Prostate gland (tissue), 2 donors: ENCODE results near the gene BRD7.

Source experiments
- POLR2A ChIP-seq: fragments of 450-650 bp; IDR thresholded peaks from one replicate; pipeline ENCODE4 v1.6.1; 2016; ENCODE audit warnings: antibody characterized with exemption, mild to moderate bottlenecking
- TF ChIP-seq, protein P1 (sequence below), 4 experiments: fragments of 200-600 bp in 2 of 4; fragments of 450-650 bp in 2 of 4; sonication (generic) in 2 of 4; IDR thresholded peaks; 1 replicate in 3 of 4; 2 replicates in 1 of 4; pipeline ENCODE4 v1.5.1; 2016 to 2019; ENCODE audit warnings: antibody characterized with exemption in 4 of 4, mild to moderate bottlenecking in 2 of 4, moderate library complexity in 2 of 4

DNA sequence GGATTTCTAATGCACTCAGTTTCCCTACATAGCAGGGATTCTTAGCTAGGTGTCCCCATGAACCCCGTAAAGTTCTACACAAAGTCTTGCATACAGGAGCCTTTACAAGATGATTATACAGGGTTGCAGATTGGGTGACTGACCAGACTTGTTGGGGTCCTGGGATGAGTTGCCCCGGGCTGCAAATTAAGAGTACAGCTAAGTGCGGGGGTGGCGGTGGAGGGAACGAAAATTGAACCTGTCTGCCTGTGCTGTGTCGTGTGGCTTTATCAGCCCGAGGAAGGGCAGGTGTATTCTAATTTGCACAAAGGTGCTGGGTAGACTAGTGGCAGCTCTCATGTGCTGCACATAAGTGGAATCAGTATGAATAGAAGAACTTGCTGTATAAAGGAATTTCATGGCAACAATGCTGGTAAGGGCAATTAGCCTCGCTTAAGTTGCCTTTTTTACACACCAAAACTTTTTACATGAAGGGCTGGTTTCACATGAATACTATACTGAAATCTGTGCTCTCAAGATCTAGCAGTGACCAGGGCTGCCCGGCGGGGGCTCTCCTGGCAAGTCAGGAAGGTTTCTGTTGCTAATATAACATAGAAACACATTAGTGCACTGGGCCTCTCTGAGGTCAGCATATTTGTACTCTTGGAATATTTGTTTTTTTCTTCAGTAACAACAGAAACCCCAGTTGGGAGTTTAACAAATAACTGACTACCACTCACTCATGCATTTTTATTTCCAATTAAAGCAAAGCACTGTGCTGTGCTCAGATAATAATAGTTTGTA lies 51.7 kb downstream of the BRD7 start:
- TF ChIP-seq, protein P1, sequence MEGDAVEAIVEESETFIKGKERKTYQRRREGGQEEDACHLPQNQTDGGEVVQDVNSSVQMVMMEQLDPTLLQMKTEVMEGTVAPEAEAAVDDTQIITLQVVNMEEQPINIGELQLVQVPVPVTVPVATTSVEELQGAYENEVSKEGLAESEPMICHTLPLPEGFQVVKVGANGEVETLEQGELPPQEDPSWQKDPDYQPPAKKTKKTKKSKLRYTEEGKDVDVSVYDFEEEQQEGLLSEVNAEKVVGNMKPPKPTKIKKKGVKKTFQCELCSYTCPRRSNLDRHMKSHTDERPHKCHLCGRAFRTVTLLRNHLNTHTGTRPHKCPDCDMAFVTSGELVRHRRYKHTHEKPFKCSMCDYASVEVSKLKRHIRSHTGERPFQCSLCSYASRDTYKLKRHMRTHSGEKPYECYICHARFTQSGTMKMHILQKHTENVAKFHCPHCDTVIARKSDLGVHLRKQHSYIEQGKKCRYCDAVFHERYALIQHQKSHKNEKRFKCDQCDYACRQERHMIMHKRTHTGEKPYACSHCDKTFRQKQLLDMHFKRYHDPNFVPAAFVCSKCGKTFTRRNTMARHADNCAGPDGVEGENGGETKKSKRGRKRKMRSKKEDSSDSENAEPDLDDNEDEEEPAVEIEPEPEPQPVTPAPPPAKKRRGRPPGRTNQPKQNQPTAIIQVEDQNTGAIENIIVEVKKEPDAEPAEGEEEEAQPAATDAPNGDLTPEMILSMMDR (IDR thresholded peaks at IDR 0.05): no peak
- TF ChIP-seq POLR2A: no peak
